ENCODE data around the gene IGLL5.
"Not testable (repeated sequence)": the region's sequence is repeated elsewhere in the genome, so short reads cannot be mapped to it uniquely, and the experiment has no call there.

IGLL5 gene

DNA sequence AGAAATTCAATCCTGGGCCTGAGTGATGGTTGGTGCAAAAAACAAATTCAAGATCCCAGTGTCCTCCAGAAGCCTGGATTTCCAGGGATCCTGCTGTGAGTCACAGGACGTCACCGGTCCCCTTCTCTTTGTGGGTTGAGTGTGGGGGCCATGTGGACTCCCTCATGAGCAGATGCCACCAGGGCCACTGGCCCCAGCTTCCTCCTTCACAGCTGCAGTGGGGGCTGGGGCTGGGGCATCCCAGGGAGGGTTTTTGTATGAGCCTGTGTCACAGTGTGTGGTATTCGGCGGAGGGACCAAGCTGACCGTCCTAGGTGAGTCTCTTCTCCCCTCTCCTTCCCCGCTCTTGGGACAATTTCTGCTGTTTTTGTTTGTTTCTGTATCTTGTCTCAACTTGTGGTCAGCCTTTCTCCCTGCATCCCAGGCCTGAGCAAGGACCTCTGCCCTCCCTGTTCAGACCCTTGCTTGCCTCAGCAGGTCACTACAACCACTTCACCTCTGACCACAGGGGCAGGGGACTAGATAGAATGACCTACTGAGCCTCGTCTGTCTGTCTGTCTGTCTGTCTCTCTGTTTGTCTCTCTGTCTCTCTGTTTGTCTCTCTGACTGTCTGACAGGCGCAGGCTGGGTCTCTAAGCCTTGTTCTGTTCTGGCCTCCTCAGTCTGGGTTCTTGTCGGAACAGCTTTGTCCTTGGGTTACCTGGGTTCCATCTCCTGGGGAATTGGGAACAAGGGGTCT lies 11.9 kb downstream of the IGLL5 start:
- DNase-seq = not testable (repeated sequence)

DNA sequence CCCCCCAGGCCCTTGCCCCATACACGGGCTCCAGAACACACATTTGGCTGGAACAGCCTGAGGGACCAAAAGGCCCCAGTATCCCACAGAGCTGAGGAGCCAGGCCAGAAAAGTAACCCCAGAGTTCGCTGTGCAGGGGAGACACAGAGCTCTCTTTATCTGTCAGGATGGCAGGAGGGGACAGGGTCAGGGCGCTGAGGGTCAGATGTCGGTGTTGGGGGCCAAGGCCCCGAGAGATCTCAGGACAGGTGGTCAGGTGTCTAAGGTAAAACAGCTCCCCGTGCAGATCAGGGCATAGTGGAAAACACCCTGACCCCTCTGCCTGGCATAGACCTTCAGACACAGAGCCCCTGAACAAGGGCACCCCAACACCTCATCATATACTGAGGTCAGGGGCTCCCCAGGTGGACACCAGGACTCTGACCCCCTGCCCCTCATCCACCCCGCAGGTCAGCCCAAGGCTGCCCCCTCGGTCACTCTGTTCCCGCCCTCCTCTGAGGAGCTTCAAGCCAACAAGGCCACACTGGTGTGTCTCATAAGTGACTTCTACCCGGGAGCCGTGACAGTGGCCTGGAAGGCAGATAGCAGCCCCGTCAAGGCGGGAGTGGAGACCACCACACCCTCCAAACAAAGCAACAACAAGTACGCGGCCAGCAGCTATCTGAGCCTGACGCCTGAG lies 13.1 kb downstream of the IGLL5 start:
- DNase-seq = not testable (repeated sequence)

DNA sequence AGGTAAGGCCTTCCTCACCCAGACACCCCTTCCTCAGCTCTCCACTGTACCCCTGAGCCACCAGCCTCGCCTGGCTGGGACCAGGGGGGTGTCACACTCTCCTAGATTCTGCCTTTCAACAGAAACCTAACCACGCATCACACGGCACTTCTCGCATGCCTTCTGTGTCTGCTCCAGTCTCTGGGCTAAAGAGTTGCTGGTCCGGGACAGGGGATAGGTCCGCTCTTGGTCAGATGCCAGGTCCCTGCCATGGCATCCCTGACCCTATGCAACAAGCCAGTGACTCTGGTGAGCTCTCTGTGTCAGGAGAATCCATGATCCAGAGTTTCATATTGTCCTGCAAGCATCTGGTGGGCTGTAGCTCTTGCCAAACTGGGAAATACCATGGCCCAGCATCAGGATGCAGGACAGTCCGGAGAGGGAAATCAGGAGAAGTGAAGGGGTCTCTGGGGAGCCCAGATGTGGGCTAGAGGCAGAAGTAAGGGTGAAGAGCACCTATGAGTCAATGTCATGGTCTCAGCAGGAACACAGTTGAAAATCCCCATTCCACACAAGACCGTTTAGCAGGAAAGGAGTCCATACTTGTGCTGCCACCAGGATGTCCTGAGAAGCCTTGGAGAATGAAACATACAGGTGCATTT lies 14.1 kb downstream of the IGLL5 start:
- no peak for DNase-seq

DNA sequence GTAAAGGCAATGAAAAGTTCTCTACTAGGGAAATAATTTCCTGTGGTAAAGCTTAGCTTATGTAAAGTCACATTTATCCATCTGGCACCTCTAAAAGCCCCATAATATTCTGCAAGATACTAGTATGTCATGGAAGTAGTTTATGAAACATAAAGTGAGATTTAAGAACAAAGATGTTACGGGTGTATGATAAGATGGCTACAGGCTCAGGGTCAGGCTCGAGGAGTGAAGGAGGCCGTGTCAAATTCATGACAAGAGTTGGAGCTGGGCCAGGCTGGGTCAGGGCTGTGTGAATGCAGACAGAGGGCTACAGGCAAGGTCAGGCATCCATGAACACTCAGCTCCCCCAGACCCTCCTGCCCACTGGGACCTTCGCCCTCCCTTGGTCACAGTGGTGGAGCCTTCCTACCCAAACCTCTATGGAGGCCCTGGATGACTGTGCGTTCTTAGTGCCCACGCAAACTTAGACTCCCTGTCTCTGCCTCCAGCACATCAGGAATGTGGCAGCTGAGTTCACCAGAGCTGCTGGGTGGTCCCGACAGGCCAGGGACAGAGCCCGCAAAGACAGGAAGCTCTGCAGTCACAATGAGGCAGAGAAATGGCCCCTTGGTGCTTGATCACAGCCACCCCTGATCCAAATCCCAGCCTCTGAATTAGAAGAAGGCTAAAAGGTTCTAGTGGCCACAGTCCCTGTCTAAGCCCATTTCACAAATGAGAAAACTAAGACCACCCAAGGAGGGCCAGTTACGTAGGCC lies 14.8 kb downstream of the IGLL5 start:
- no peak for DNase-seq

DNA sequence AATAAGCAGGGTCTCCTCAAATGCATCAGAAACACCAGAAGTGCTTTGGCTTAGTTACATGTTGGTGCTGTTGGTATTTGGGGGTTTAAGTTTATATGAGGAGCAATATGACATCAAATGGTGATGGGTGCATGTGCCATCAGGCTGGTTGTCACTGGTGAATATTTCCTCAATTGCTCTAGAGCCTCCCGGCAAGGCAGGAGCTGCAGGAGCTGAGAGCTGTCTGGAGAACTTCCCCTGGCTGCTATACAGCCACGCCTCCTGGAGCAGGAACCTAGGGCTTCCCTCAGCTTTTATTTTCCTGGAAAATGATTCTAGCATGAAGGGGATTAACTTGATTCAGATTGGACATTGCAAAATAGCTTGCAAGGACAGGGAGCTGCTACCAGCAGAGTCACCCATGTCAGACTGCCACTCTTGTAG lies 15.8 kb downstream of the IGLL5 start:
- DNase-seq = no peak

DNA sequence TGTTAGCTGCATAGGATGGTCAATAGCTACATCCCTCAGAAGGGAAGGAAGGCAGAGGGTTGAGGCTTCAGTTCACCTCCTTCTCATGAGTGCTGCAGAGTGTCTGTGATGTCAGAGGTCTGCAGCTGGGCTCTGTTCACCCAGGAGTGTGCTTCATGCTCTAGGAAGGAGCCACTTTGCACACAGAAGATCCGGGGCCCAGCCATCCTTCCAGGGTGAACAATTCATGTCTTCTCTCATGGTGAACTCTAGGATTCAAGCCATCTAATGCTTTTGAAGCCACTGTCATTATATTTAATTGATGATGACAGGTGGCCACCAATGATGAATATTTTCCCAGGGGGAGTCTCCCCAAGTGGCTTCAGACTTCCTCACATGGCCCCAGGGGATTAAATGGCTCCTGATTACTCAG lies 16.2 kb downstream of the IGLL5 start:
- DNase-seq = not testable (repeated sequence)

DNA sequence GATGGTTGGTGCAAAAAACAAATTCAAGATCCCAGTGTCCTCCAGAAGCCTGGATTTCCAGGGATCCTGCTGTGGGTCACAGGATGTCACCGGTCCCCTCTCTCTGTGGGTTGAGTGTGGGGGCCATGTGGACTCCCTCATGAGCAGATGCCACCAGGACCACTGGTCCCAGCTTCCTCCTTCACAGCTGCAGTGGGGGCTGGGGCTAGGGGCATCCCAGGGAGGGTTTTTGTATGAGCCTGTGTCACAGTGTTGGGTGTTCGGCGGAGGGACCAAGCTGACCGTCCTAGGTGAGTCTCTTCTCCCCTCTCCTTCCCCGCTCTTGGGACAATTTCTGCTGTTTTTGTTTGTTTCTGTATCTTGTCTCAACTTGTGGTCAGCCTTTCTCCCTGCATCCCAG lies 17.1 kb downstream of the IGLL5 start:
- not testable (repeated sequence) for DNase-seq

DNA sequence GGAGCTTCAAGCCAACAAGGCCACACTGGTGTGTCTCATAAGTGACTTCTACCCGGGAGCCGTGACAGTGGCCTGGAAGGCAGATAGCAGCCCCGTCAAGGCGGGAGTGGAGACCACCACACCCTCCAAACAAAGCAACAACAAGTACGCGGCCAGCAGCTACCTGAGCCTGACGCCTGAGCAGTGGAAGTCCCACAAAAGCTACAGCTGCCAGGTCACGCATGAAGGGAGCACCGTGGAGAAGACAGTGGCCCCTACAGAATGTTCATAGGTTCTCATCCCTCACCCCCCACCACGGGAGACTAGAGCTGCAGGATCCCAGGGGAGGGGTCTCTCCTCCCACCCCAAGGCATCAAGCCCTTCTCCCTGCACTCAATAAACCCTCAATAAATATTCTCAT lies 18.8 kb downstream of the IGLL5 start:
- DNase-seq = not testable (repeated sequence)

DNA sequence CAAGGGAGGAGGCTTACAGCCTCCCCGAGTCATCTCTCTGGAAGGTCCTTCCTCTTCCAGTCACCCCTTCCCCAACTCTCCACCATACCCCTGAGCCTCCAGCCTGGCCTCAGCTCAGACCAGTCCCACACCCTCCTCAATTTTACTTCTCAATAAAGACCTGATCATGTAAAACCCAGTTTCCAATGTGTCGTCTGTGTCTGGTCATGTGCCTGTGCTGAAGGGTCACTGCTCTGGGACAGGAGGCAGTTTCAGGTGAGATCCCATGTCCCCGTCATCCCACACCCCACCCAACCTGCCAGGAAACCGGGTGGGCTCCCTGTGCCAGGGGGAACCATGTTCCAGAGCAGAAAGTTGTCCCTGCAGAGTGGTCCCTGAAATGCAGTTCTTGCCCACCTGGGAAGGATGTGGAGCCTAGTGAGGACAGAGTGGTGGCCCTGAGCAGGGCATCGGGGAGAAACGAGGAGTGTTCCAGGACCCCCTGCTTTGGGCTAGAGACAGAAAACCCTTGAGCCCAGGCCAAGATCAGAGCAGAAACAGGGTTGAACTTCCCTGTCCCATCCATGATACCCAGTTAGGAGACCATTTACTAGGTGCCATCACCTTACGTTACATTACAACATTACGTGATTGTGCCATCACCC lies 19.4 kb downstream of the IGLL5 start:
- DNase-seq = no peak

DNA sequence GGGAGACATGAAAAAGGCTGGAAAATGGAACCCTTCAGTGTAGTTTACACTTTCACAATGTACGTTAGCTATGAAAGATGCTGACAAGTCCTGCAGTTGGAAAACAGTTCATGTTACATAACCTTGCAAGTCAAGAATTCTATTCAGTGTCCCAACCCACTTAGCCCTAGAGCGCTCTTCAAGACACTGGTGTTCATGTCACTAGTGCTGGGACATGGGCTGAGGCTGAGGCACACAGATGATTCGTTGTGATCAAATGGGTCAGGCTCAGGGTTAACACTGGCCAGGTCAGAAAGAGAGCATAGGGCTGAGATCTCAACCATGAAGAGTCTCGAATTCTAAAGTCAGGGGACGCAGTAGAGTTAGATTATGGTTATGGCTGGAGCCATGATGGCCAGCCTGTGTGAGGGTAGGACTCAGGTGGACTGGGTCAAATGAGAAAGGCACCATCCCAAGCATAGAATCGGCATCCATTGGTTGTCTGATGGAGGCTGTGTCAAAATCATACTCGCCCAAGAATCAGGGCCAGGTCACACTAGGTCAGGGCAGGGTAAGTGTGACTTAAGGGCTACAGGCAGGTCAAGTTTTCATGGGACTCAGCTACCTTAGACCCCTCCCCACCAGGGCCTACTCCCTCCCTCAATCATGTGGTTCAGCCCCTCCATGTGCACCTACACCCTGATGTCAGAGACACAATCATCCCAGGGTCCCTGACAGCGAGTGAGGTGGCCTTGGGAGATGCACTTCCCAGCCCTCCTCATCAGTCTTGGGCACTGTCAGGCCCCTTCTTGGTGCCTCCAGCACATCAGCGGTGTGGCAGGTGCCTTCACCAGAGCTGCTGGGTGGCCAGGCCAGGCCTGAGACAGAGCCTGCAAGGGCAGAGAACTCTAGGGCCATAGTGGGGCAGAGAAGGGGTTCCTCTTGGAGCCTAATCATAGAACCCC lies 20.2 kb downstream of the IGLL5 start:
- no peak for DNase-seq

DNA sequence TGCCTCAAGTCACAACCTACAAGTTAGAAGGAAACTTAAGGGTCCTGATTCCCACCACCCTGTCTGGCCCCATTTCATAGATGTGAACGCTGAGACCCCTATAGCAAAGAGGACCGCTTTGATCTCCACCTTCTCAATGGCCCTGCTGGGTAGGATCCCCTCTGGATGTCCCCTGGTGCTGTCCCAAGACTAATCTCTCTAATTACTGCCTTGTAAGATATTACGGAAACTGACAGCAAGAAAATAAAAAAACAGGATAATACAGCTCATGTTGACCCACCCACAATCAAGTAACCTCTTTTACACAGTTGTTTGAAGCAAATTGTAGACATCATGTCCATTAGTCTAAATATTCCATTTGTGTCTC lies 20.9 kb downstream of the IGLL5 start:
- no peak for DNase-seq

DNA sequence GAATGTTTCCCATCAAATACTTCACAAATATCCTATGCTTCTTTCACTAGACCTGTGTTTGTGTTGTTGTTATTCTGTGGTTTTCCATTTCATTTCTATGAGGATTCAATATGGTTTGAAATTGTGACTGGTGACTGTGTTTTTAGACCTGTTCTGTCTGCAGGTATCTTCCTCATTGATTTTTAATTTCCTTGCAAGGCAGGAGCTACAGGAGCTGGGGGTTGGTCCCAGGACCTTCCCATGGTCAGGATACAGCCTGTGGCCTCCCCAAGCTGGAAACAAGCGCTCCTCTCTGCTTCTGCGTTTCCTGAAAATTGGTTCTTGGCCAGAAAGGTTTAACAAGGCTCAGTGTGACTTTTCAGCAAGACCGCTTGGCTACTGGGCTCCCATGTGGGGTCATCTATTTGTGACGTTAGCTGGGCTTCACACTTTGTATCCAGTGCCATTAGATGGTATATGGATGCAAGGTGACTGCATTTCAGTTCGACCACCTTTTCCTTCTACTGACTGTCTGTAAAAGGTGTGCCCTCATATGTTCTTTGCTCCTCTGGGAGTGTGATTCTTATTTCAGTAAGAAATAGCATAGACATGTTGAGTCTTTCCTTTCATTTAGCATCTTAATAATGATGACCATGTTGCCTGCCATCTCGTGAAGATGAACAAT lies 21.5 kb downstream of the IGLL5 start:
- DNase-seq = no peak

DNA sequence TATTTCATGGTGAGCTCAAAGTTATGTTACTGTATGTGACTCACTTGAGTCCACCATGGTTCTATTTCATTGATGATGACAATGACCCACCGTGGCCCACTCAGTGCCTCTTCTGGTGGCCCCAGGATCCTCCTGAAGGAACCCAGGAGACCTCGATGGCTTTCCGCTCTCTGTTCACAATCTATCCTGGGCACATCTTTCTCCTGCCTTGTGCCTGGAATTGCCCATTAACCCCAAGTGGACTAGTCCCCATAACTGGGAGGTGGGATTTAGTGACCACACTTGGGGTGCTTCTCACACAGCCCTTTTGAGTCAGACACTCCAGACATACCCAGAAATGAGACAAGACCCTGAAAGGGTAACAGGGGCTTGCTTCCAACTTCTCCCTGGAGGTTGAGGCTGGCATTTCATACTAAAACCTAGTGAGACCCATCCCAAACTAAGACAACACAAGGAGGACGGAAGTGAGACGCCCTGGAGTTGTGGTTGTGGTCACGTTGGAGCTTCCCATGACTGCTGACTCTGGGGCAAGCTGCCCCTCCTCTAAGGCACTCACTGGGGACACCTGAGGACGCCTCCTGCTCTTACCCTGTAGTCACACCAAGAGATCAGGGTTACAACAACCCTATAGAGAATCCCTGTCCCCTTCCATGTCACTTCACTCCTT lies 22.1 kb downstream of the IGLL5 start:
- no peak for DNase-seq

DNA sequence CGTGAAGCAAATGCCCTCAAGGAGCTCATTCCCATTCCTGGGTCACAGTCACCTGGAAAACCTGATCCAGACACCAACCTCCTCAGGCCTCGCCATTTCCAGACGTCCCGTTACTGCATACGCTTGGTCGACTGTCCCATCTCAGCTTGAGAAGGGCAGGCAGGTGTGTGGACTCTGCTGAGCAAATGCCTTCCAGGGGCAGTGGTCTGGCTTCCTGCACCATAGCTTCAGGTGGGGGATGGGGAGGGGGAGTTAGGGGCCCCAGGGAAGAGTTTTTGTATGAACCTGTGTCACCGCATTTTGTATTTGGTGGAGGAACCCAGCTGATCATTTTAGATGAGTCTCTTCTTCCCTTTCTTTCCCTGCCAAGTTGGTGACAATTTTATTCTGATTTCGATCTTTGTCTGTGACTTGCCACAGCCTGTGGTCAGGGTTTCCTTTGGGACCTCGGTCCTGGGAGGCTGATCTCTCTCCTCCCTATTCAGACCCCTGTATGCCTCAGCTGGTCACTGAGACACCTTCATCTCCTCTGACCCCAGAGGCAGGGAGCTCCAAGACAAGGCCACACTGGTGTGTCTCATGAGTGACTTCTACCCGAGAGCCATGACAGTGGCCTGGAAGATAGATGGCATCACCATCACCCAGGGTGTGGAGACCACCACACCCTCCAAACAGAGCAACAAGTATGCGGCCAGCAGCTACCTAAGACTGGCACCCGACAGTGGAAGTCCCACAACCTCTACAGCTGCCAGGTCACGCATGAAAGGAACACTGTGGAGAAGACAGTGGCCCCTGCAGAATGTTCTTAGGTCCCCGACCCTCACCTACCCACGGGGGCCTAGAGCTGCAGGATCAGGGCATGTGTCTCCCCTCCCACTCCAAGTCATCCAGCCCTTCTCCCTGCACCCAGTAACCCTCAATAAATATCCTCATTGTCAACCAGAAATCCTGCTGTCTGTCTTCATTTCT lies 22.9 kb downstream of the IGLL5 start:
- no peak for DNase-seq

DNA sequence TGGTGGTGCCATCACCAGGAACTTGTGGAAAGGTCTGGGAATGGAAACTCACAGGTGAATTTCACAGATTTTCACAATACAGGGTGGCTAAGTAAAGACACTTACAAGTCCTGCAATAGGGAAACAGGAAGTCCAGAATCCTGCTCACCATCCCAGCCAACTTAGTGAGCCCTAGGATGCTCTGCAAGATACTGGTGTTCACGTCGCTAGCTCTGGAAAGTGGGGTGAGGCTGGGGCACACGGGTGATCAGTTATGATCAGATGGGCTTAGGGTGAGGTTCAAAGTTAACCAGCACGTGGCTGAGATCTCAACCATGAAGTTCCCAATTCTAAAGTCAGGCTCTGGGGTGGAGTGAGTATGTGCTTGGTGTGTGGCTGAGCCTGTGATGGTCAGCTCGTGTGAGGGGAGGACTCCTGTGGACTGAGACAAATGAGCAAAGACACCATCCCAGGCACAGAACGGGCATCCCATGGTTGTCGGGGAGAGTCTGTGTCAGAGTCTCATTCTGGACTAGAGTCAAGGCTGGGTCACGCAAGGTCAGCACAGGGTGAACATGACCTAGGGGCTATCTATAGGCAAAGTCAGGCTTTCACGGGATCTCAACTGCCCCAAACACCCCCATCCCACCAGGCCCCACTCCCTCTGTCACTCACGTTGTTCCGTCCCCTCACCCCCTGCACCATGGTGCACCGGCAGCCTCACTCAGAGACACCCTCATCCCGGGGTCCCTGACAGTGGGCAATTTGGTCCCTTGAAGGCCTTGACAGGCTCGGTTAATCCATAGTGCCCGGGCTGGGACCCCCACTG lies 23.9 kb downstream of the IGLL5 start:
- DNase-seq = no peak

DNA sequence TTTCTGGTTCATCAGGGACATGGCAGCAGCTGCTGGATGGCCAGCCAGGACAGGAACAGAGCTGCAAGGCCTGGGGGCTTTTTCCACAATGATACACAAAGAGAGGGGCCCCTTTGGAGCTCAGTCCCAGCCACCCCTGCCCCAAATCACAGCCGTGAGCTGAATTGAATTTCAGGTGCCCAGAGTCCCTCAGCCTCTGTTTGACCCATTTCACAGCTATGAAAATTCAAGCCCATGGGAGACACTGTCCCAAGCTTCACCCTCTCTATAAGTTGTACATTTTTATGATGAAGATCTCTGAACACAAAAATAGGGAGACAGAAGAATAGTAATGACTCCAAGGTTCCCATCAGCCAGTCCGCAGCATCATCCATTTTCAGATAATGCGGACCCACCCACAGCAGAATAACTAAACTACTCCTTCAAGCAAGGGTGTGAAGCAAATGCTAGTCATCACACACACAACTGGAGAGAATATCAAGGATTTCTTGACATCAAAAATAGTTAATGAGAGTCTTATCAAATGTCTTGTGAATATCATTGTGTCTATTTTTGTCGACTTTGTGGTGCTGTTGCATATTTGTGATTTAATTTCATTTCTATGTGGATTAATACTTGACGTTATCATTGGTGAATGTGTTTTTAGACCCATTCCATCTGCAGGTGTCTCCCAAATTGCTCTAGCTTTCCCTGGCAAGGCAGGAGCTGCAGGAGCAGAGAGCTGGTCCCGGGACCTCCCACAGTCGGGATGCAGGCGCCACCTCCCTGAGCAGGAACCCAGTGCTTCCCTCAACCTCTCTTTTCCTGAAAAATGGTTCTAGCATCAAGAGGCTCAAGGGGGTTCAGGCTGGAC lies 24.7 kb downstream of the IGLL5 start:
- DNase-seq = no peak

All from amygdala (tissue), 56 donors.